DND-41 (cell line): ENCODE data around the gene GSK3A.
A peak's percentile ranks its signal among the peaks of the same experiment; 100 is the strongest.
"Not testable (repeated sequence)": the region's sequence is repeated elsewhere in the genome, so short reads cannot be mapped to it uniquely, and the experiment has no call there.

Experiments used
- ATAC-seq: fragments of 200-7000 bp; cut with Tn5 transposase; 3 replicates; pipeline ENCODE4 v1.9.1; 2021; ENCODE audit warnings: low read depth; ENCODE audit not compliant: insufficient read depth
- DNase-seq: peaks from one replicate; pipeline ENCODE4 v3.0.0-alpha.2; 2020
- H2AFZ ChIP-seq: 2 replicates; pipeline ENCODE4 v1.6.0; 2012; ENCODE audit warnings: low read depth, low read length
- H3K27ac ChIP-seq: 2 replicates; pipeline ENCODE4 v1.5.1; 2012; ENCODE audit warnings: low read length, inconsistent platforms
- H3K27me3 ChIP-seq: fragments of 200-600 bp; sonication (generic); 2 replicates; pipeline ENCODE4 v1.6.0; 2012; ENCODE audit warnings: low read length, mild to moderate bottlenecking, inconsistent platforms; ENCODE audit not compliant: insufficient read depth, poor library complexity
- H3K36me3 ChIP-seq: 2 replicates; pipeline ENCODE4 v1.5.1; 2012; ENCODE audit warnings: low read length, inconsistent platforms; ENCODE audit not compliant: insufficient read depth
- H3K4me1 ChIP-seq: 2 replicates; pipeline ENCODE4 v1.5.1; 2012; ENCODE audit warnings: mild to moderate bottlenecking, low read length; ENCODE audit not compliant: insufficient read depth
- H3K4me2 ChIP-seq: 2 replicates; pipeline ENCODE4 v1.6.0; 2012; ENCODE audit warnings: mild to moderate bottlenecking, moderate library complexity, low read length, inconsistent platforms; ENCODE audit not compliant: insufficient read depth
- H3K4me3 ChIP-seq, 2 experiments: fragments of 200-600 bp in 1 of 2; shearing (Covaris generic) in 1 of 2; 2 replicates each; pipeline ENCODE4 v1.5.1; 2012 to 2016; ENCODE audit warnings: inconsistent platforms in 2 of 2, low read length in 2 of 2, mild to moderate bottlenecking in 2 of 2, low read depth in 1 of 2, moderate library complexity in 1 of 2
- H3K79me2 ChIP-seq: 2 replicates; pipeline ENCODE4 v1.6.0; 2012; ENCODE audit warnings: low read length, inconsistent platforms; ENCODE audit not compliant: insufficient read depth
- H3K9ac ChIP-seq: 2 replicates; pipeline ENCODE4 v1.6.0; 2012; ENCODE audit warnings: low read depth, mild to moderate bottlenecking, inconsistent platforms, low read length, moderate library complexity
- H3K9me3 ChIP-seq: 2 replicates; pipeline ENCODE4 v1.5.1; 2012; ENCODE audit warnings: low read length, moderate library complexity, mild to moderate bottlenecking, inconsistent platforms; ENCODE audit not compliant: insufficient read depth, severe bottlenecking
- H4K20me1 ChIP-seq: 2 replicates; pipeline ENCODE4 v1.6.0; 2012; ENCODE audit warnings: low read length; ENCODE audit not compliant: insufficient read depth
- CTCF ChIP-seq: IDR thresholded peaks from 2 replicates; pipeline ENCODE4 v1.5.1; 2012; ENCODE audit warnings: borderline replicate concordance, low read length, moderate library complexity, mild to moderate bottlenecking; ENCODE audit not compliant: poor library complexity, severe bottlenecking; ENCODE audit errors: extremely low read depth
- EZH2 ChIP-seq: IDR thresholded peaks from 3 replicates; pipeline ENCODE4 v1.6.1; 2012; ENCODE audit warnings: borderline replicate concordance, low read depth, mild to moderate bottlenecking, moderate library complexity, low read length, inconsistent platforms; ENCODE audit not compliant: severe bottlenecking

GSK3A gene

GRCh38 chr19:42268142-42268703 is 25.8 kb upstream of the GSK3A start:
- Histone ChIP-seq H2AFZ (peak overlapping the region; percentile 82), H4K20me1 (no peaks in the 10 kb centered on the region), H3K36me3 (peaks cover 21% of the 10 kb centered on the region), H3K9ac (peak overlapping the region; percentile 73), H3K79me2 (peaks cover 28% of the 10 kb centered on the region), H3K4me1 (peaks cover 24% of the 10 kb centered on the region), H3K4me3 (peak overlapping the region; percentile 34 to 64; a peak in 3 of 4 replicates), H3K27ac (peak overlapping the region; percentile 98), H3K4me2 (peak overlapping the region; percentile 81), H3K9me3 (no peaks in the 10 kb centered on the region), H3K27me3 (no peaks in the 10 kb centered on the region)
- TF ChIP-seq CTCF (no peak), EZH2 (no peak)
- DNase-seq, result peak; percentile 100
- ATAC-seq, result peak; percentile 61

GRCh38 chr19:42267644-42268141 is 25.3 kb upstream of the GSK3A start:
- H3K36me3 ChIP-seq, result peaks cover 16% of the 10 kb centered on the region
- peak overlapping the region; percentile 81 for H3K4me2 ChIP-seq
- no peaks in the 10 kb centered on the region for H4K20me1 ChIP-seq
- peak overlapping the region; percentile 88 for H3K27ac ChIP-seq
- peak overlapping the region; percentile 22 to 64; a peak in 3 of 4 replicates for H3K4me3 ChIP-seq
- ATAC-seq (no peak), DNase-seq (no peak)
- TF ChIP-seq EZH2 (no peak), CTCF (no peak)
- H3K79me2 ChIP-seq, result peaks cover 28% of the 10 kb centered on the region
- H3K9me3 ChIP-seq, result no peaks in the 10 kb centered on the region
- no peaks in the 10 kb centered on the region for H3K27me3 ChIP-seq
- peaks cover 24% of the 10 kb centered on the region for H3K4me1 ChIP-seq
- peak overlapping the region; percentile 73 for H3K9ac ChIP-seq
- H2AFZ ChIP-seq, result peak overlapping the region; percentile 82

GRCh38 chr19:42266928-42267603 is 24.7 kb upstream of the GSK3A start:
- Histone ChIP-seq H3K4me1 (peaks cover 24% of the 10 kb centered on the region), H3K9ac (peak overlapping the region; percentile 73), H2AFZ (peak overlapping the region; percentile 82), H3K4me2 (peak overlapping the region; percentile 81), H3K4me3 (peak overlapping the region in 1 of 2 experiments; percentile 64; a peak in 2 of 4 replicates), H3K27ac (peak overlapping the region; percentile 88), H3K79me2 (peaks cover 27% of the 10 kb centered on the region)
- not testable (repeated sequence) for H3K36me3 ChIP-seq, DNase-seq, H3K27me3 ChIP-seq, ATAC-seq, H4K20me1 ChIP-seq, H3K9me3 ChIP-seq

DNA sequence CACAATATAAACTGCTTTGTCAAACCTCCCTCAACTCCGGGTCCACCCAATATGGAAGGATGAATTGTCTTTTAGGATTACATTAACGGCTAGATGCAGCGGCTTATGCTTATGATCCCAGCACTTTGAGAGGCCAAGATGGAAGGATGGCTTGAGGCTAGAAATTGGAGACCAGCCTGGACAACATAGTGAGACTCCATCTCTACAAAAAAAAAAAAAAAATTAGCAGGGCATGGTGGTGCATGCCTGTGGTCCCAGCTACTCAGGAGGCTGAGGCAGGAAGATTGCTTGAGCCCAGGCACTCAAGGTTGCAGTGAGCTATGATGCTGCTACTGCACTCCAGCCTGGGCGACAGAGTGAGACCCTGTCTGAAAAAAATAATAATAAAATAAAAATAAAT is 23.7 kb upstream of the GSK3A start:
- not testable (repeated sequence) for H4K20me1 ChIP-seq, ATAC-seq, H3K27ac ChIP-seq, H2AFZ ChIP-seq, H3K4me2 ChIP-seq, H3K4me3 ChIP-seq, H3K9me3 ChIP-seq, DNase-seq, H3K27me3 ChIP-seq, H3K36me3 ChIP-seq
- Histone ChIP-seq H3K4me1 (peaks cover 24% of the 10 kb centered on the region), H3K9ac (peak overlapping the region; percentile 14; the same call in 1 of the 2 replicates), H3K79me2 (peaks cover 18% of the 10 kb centered on the region)
